NK-92 treated with Interleukin-12 subunit alpha and Interleukin-12 subunit beta, amount 100 ng/mL, for 24 hours (cell line): ENCODE results near the gene STEAP3.

Experiments used
- DNase-seq: peaks from one replicate; lab custom pipeline; 2025; lab: John Stamatoyannopoulos, UW

Gene STEAP3

DNA sequence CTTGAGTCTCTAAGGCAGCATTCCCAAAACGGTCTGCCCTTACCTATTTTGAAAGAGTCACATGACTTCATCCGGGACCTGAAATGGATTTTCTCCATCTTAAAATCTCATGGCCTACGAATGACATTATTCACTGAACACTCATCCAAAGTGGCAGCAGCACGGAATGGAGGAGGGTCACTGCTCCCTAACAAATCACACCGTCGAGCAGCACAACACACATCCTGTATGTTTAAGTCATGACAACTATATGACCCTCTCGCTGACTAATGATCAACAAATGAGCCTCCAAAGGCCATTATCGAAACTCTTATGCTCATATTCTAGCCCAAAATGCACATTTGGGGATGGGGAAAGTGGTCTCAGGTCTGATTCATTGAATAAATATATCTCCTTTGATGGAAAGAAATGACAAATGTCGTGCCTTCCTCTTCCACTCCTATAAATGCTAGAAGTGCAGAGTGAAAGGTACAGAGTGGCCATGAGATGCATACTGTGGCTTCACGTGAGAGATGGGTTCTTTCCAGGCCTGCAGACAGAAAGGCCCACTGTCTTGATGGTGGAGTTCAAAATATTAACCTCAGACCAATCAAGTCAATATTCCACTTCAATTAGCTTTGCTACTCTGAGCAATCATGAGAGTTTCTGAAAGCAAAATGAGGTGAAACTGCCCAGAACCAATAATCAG, 72.2 kb downstream of the STEAP3 start:
- no peak for DNase-seq

DNA sequence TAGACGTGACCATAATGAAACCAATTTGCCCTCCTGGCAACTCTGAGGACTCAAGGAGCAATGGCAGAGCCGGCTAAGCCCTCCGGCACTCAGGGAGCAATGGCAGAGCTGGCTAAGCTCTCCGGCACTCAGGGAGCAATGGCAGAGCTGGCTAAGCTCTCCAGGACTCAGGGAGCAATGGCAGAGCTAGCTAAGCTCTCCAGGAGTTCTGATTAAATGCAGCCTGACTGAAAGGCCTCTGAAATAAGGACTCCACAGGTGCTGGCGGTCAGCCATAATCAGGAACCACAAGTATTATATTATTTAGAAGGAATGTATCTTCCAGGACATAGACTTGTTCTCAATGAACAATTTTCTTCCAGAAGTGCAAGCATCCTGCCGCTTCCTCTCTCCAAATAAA, 77.8 kb downstream of the STEAP3 start:
- no peak for DNase-seq

DNA sequence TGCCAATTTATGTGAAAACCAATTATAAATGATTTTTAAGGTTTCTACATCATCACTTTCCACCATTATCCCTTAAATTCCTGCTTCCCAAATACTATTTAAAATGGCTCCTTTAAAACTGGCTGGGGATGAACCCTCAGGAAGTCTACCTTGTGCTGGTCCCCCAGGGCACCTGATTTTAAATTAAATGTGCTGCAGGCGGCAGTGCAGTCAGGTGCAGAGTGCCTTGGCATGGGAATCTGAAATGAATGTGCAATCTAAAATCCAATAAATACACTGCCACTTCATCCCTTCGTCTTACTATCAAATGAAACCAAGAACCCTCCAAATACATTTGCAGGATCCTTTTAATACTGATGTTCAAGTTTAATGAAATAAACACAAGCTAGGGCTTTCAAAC, 81.2 kb downstream of the STEAP3 start:
- DNase-seq = no peak

DNA sequence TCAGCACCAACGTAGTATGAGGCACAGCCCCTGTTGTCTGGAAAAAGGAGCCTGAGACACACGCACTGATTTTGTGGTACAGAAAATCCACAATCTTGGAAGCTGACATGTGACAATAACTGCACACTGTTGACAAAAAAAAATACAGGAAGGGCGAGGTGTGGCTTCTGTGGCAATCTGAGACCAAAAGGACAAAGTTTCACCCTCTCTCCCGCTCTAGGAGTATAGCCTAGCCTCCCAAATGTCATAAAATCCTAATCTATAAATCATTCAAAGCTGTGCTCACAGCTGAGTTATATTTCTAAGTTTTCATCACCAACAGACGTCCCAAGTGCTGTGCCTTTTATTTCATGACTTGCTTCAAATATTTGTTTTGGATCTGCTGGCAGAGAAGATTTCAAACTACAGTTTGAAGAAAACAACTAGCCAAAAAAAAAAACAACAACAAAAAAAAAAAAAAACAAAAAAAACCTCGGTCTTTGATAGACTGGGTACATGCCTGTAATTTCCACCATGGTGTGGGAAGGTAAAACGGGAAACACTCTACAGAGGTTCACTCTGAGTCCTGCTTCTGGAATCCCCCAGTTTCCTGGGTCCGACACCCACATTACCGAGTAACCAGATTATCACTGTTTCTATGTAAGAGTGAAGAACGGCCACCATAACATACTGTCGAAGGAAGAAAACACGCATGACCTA, 82.0 kb downstream of the STEAP3 start:
- no peak for DNase-seq

DNA sequence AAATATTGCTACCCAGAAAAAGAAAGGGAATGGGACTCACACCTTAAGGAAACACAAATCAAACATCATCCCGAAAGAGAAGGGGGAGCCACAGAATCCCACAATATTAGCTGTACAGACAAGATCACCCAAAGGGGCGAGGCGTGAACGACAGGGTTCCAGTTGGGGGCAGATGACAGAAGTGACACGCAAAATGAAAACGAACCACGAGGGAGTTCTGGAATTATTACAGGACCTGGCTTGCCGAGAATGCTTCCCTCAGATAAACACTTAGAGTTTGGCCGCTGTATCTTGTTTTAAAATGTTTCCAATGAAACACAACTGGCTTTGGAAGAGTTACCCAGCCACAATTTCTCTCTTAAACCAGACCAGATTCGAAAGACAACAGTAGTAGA, 82.6 kb downstream of the STEAP3 start:
- no peak for DNase-seq

DNA sequence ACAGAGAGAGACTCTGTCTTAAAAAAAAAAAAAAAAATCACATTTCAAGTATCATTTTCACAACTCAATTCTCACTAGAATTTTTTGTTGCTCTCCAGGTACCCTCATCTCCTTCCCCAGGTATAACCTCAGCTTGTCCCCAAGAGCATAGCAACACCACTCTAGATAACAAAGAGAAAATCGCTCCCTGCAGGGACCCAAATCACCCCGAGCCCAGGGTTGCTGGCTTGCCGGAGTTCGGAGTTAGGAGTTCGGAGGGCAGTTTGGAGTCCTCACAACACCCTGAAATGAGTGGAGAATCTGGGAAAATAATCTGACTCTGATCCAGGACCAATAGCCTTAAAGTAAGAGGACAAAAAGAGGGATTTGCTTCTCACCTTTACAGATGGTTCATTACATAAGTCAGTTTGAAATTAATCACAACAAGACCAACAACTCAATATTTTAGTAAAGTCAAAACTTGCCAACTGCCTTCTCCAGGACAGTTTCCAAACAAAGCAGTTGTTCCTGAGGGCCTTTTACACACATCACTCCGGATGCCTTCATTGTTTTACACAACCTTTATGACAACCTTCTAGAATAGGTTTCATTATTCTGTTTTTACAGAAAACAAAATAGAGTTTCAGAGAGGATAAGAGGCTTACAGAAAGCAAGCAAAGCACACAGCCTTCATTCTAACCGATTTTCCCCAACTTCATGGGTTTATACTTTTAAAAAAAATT, 83.9 kb downstream of the STEAP3 start:
- DNase-seq = no peak

DNA sequence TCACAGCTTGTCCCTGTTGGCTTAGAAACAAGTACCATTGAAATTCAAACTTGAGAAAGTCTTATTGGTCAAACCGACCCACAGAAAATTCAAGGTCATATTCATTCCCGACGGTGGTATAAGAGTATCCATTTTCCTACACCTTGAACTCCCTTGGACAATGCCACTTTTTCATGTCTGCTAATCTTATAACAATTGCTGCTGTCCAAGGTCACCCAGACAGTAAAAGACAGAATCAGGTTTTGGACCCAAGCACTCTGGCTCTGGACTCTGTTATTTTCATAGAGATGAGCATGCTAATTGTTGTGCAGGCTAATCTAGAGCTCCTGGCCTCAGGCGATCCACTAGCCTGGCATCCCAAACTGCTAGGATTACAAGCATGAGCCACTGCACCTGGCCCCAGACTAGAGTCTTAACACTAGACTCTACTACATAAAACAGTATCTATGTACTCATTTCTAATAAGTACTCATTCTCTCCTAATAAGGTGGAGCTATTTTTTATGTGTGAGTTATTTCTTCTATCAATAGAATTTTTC, 85.2 kb downstream of the STEAP3 start:
- no peak for DNase-seq

DNA sequence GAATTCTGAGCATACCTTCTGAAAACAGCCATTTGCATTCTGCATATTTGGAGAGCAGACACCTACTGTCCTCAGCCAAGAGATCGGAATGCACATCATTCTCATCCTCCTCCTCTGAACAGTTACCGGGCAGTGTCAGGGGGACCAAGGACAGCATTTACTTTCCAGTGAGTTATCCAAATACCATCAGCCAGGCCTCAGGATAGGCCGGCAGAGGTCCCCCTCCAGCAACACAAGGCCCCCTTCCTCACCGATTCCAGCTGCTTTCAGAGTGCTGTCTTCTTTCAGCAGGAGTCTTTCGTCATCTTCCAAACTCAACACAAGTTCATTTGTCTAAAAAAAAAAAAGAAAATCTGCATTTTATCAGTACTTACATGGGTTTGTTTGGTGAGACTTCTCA, 87.7 kb downstream of the STEAP3 start:
- DNase-seq = no peak

DNA sequence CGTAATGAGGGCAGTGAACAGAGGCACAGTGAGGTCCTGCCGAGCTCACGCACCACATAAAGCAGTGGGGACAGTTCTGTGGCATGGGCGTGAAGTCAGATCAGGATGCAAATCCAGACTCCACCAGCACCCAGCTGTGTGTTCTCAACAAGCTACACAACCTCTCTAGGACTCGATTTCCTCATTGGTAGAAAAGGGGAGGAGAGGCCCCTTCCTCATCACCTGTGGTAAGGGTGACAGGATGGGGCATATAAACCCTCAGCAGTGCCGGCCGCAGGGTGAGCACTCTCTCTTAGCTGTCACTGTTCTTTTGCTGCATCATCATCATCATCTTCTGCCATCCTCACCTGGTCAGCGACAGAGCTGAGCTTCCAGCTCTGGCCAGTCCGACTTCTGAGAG, 88.2 kb downstream of the STEAP3 start:
- no peak for DNase-seq
